Activated naive CD8-positive, alpha-beta T cell treated with anti-CD3 and anti-CD28 coated beads, Interleukin-2, amount 10 ng/mL, durations not matched to agents 7 days and 5 days (primary cell): Measurements from ENCODE around the gene FRMPD3. TPM values are rescaled to one million over a fixed set of nuclear protein-coding genes. Genes with fewer than 3 reads are reported as not detected.
A peak's percentile ranks its signal among the peaks of the same experiment; 100 is the strongest.
"Not testable (repeated sequence)": the region's sequence is repeated elsewhere in the genome, so short reads cannot be mapped to it uniquely, and the experiment has no call there.

Source experiments
- ATAC-seq: fragments of 150-1000 bp; cut with Tn5 transposase; one replicate; pipeline ENCODE4 v1.10.0; 2021; ENCODE audit warnings: low read depth, moderate library complexity
- POLR2A ChIA-PET: fragments of 350-600 bp; sonication (Branson Sonifier 250); formaldehyde crosslinking; loops from one replicate; lab custom pipeline; 2021; ENCODE audit warnings: antibody characterized with exemption; lab: Charles Lee
- DNase-seq: peaks from one replicate; pipeline ENCODE4 v3.0.0; 2021
- H3K27ac Mint-ChIP-seq: one replicate; pipeline ENCODE4 v1.8.0; 2022; ENCODE audit warnings: mild to moderate bottlenecking, mixed read lengths
- H3K27me3 Mint-ChIP-seq: one replicate; pipeline ENCODE4 v1.8.0; 2022; ENCODE audit warnings: mild to moderate bottlenecking, moderate library complexity, mixed read lengths
- H3K36me3 Mint-ChIP-seq: one replicate; pipeline ENCODE4 v1.8.0; 2021; ENCODE audit warnings: mild to moderate bottlenecking, mixed read lengths
- H3K4me1 Mint-ChIP-seq: one replicate; pipeline ENCODE4 v1.8.0; 2021; ENCODE audit warnings: mixed read lengths
- H3K4me3 Mint-ChIP-seq: one replicate; pipeline ENCODE4 v1.8.0; 2022; ENCODE audit warnings: mild to moderate bottlenecking, moderate library complexity, mixed read lengths
- H3K9me3 Mint-ChIP-seq: one replicate; pipeline ENCODE4 v1.8.0; 2021; ENCODE audit warnings: mixed read lengths
- total RNA-seq, 2 experiments: library from RNA; stranded (reverse); gene quantifications; one replicate each; pipeline ENCODE4 v1.2.3, GENCODE V29; 2021

FRMPD3 gene
- total RNA-seq, 2 experiments from 2014 or later: 1.4 to 2.0 TPM

DNA sequence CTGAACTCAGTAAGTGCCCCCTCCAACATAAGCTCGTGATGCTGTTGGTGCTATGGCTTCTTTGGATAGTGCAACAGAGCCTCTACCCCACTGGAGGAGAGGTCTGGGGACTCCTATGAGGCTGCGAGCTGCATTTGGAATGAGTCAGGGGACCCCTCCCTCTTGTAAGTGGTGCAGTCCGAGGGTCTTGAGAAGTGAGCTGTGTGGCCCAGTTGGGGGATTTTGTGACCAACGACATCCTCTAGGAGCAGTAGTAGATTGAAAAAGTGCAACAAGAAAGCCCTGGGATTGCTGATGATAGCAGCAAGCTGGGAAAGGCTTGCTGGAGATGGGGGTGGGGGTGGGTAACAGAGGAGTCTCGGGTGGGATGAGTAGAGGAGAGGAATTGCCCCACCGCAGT, 3.1 kb downstream of the FRMPD3 start:
- POLR2A ChIA-PET: no interaction called here
- peaks cover 47% of the 10 kb centered on the region for H3K27me3 Mint-ChIP-seq
- ATAC-seq: no peak
- H3K4me1 Mint-ChIP-seq: peaks cover 10% of the 10 kb centered on the region
- H3K27ac Mint-ChIP-seq: no peak overlapping the region
- no peaks in the 10 kb centered on the region for H3K36me3 Mint-ChIP-seq
- no peak for DNase-seq
- H3K9me3 Mint-ChIP-seq: no peaks in the 10 kb centered on the region
- no peak overlapping the region for H3K4me3 Mint-ChIP-seq

DNA sequence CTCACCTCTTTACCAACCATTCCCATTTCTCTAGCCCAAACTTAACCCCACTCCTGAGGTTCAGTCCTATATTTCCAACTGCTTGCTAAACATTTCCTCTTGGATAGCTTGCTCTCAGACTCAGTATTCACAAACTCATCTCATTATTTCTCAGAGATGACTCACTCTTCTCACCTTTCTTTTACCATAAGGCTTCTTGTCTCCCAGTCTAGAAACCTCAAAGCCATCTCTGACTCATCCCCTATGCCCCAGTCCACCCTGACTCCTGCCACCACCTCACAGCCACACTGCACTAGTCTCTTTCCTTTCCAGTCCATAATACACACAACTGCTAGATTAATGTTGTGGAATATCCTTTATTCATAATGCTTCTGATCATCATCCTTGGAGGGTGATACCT, 4.8 kb downstream of the FRMPD3 start:
- Mint-ChIP-seq H3K4me1 (peaks cover 7% of the 10 kb centered on the region), H3K27me3 (peaks cover 39% of the 10 kb centered on the region), H3K9me3 (no peaks in the 10 kb centered on the region), H3K27ac (no peak overlapping the region), H3K4me3 (no peak overlapping the region), H3K36me3 (no peaks in the 10 kb centered on the region)
- POLR2A ChIA-PET: no interaction called here
- ATAC-seq (peak; percentile 56), DNase-seq (no peak)

DNA sequence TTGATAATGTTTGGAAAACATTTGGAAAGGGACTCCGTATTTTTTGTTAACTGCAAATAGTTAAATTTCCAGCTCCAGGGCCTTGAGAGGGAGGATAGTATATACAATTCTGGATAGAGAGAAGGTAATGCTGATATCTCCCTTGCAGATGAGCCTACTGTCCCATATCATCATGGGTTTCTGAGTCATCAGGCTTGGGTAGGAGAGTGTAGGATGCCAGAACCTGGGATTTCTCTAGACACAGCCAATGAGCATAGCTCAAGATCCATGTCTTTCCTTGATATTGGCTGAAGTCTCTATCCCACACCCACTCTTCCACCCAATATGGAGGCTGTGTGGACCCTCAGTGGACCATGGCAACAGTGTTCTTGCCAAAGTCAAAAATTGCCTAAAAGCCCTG, 7.8 kb downstream of the FRMPD3 start:
- DNase-seq (no peak), ATAC-seq (no peak)
- H3K4me3 Mint-ChIP-seq: no peak overlapping the region
- POLR2A ChIA-PET: no interaction called here
- H3K4me1 Mint-ChIP-seq: no peaks in the 10 kb centered on the region
- no peaks in the 10 kb centered on the region for H3K36me3 Mint-ChIP-seq
- H3K27me3 Mint-ChIP-seq: peaks cover 21% of the 10 kb centered on the region
- no peak overlapping the region for H3K27ac Mint-ChIP-seq
- no peaks in the 10 kb centered on the region for H3K9me3 Mint-ChIP-seq

- no peaks in the 10 kb centered on the region for H3K9me3 Mint-ChIP-seq
- H3K4me1 Mint-ChIP-seq: no peaks in the 10 kb centered on the region
- no peak overlapping the region for H3K4me3 Mint-ChIP-seq
- peaks cover 3% of the 10 kb centered on the region for H3K27me3 Mint-ChIP-seq
- DNase-seq: no peak
- H3K27ac Mint-ChIP-seq: no peak overlapping the region
- H3K36me3 Mint-ChIP-seq: no peaks in the 10 kb centered on the region
- POLR2A ChIA-PET: no interaction called here
- ATAC-seq: no peak
Measured at GRCh38 chrX:107465932-107466620, 16.6 kb downstream of the FRMPD3 start.

DNA sequence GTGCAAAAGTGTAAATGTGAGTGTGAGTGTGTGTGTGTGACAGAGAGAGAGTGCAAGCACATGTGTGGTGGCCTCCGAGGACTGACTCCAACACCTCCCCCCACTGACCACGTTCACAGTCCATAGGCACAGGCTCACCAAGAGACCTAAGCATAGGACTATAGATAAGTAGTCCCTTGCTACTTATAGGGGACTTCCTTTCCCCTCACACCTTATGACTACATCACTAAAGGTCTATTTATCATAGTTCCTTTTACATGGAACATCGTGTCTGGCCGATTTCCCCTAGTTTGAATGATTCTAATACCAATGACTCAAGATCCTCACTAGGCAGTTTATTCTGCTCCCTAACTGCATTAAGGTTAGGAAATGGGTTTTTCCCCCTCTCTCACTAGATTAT, 17.8 kb downstream of the FRMPD3 start:
- no peaks in the 10 kb centered on the region for H3K9me3 Mint-ChIP-seq
- POLR2A ChIA-PET: no interaction called here
- H3K4me1 Mint-ChIP-seq: no peaks in the 10 kb centered on the region
- H3K36me3 Mint-ChIP-seq: no peaks in the 10 kb centered on the region
- DNase-seq (no peak), ATAC-seq (no peak)
- no peak overlapping the region for H3K27ac Mint-ChIP-seq
- no peaks in the 10 kb centered on the region for H3K27me3 Mint-ChIP-seq
- no peak overlapping the region for H3K4me3 Mint-ChIP-seq

- Mint-ChIP-seq H3K27me3 (no peaks in the 10 kb centered on the region), H3K9me3 (no peaks in the 10 kb centered on the region), H3K4me1 (no peaks in the 10 kb centered on the region), H3K4me3 (no peak overlapping the region), H3K36me3 (no peaks in the 10 kb centered on the region), H3K27ac (no peak overlapping the region)
- POLR2A ChIA-PET: no interaction called here
- ATAC-seq (no peak), DNase-seq (no peak)
Measured at GRCh38 chrX:107470198-107470597, 20.7 kb downstream of the FRMPD3 start.

DNA sequence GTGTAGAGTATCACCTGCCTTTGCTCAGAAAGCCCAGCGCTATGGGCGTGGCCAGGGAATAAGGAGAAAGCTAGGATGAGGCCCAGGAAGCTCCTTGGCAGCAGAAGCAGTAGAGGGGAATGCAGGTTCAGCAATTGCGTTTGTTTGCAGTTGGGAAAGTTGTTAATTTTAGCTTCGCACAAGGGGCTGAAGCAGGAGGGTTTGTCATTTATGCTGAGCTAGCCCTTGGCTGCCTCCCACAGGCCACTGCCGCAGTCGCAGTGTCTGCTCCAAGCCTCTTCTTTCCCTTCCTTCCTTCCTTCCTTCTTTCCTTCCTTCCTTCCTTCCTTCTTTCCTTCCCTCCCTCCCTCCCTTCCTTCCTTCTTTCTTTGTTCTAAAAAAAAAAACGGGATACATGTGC, 21.5 kb downstream of the FRMPD3 start:
- no peaks in the 10 kb centered on the region for H3K4me1 Mint-ChIP-seq
- ATAC-seq (no peak), DNase-seq (no peak)
- H3K27ac Mint-ChIP-seq: no peak overlapping the region
- no peaks in the 10 kb centered on the region for H3K27me3 Mint-ChIP-seq
- POLR2A ChIA-PET: no interaction called here
- H3K4me3 Mint-ChIP-seq: no peak overlapping the region
- H3K36me3 Mint-ChIP-seq: no peaks in the 10 kb centered on the region
- H3K9me3 Mint-ChIP-seq: no peaks in the 10 kb centered on the region

DNA sequence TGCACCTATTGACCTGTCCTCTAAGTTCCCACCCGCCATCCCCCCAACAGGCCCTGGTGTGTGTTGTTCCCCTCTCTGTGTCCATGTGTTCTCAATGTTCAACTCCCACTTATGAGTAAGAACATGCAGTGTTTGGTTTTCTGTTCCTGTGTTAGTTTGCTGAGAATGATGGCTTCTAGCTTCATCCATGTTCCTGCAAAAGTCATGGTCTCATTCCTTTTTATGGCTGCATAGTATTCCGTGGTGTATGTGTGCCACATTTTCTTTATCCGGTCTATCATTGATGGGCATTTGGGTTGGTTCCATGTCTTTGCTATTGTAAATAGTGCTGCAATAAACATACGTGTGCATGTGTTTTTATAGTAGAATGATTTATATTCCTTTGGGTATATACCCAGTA, 22.0 kb downstream of the FRMPD3 start:
- POLR2A ChIA-PET, H3K9me3 Mint-ChIP-seq, H3K36me3 Mint-ChIP-seq: not testable (repeated sequence)

GRCh38 chrX:107477406-107477805, 28.0 kb downstream of the FRMPD3 start:
- H3K27ac Mint-ChIP-seq: no peak overlapping the region
- H3K4me3 Mint-ChIP-seq: no peak overlapping the region
- POLR2A ChIA-PET: no interaction called here
- no peaks in the 10 kb centered on the region for H3K9me3 Mint-ChIP-seq
- no peak for DNase-seq
- no peaks in the 10 kb centered on the region for H3K36me3 Mint-ChIP-seq
- H3K4me1 Mint-ChIP-seq: no peaks in the 10 kb centered on the region
- H3K27me3 Mint-ChIP-seq: peaks cover 4% of the 10 kb centered on the region
- no peak for ATAC-seq

More for the DNA sequence above, 22.0 kb downstream of the FRMPD3 start:
- not testable (repeated sequence) for ATAC-seq, H3K27ac Mint-ChIP-seq, H3K4me3 Mint-ChIP-seq, DNase-seq, H3K27me3 Mint-ChIP-seq, H3K4me1 Mint-ChIP-seq

DNA sequence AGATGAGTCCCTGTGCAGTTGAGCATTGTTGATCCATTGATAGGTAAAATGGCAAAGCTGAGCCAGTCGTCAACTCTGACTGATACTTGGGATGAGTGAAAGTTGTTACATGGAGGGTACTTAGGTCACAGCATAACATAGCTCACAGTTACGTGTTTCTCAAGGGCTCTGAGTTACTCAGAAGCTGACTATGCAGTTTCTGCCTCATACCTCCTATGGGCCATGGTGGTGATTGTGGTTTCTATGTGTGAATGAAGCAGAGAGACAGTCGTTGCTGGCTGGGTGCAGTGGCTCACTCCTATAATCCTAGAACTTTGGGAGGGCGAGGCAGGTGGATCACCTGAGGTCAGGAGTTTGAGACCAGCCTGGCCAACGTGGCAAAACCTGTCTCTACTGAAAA, 30.8 kb downstream of the FRMPD3 start:
- no peaks in the 10 kb centered on the region for H3K36me3 Mint-ChIP-seq
- ATAC-seq (no peak), DNase-seq (no peak)
- H3K4me3 Mint-ChIP-seq: no peak overlapping the region
- peaks cover 4% of the 10 kb centered on the region for H3K27me3 Mint-ChIP-seq
- H3K4me1 Mint-ChIP-seq: no peaks in the 10 kb centered on the region
- POLR2A ChIA-PET: no interaction called here
- H3K9me3 Mint-ChIP-seq: no peaks in the 10 kb centered on the region
- H3K27ac Mint-ChIP-seq: no peak overlapping the region

- Mint-ChIP-seq H3K36me3 (no peaks in the 10 kb centered on the region), H3K4me1 (no peaks in the 10 kb centered on the region), H3K27ac (no peak overlapping the region), H3K9me3 (no peaks in the 10 kb centered on the region), H3K4me3 (no peak overlapping the region), H3K27me3 (peaks cover 4% of the 10 kb centered on the region)
- DNase-seq (no peak), ATAC-seq (no peak)
- POLR2A ChIA-PET: no interaction called here
Measured at GRCh38 chrX:107482046-107482445, 32.6 kb downstream of the FRMPD3 start.

- no peak for DNase-seq
- Mint-ChIP-seq H3K27me3 (peaks cover 4% of the 10 kb centered on the region), H3K9me3 (no peaks in the 10 kb centered on the region), H3K4me1 (no peaks in the 10 kb centered on the region), H3K36me3 (no peaks in the 10 kb centered on the region), H3K4me3 (no peak overlapping the region), H3K27ac (no peak overlapping the region)
- ATAC-seq: no peak
- POLR2A ChIA-PET: no interaction called here
Measured at GRCh38 chrX:107484002-107484726, 34.7 kb downstream of the FRMPD3 start.

- H3K27ac Mint-ChIP-seq: no peak overlapping the region
- ATAC-seq (no peak), DNase-seq (no peak)
- no peaks in the 10 kb centered on the region for H3K36me3 Mint-ChIP-seq
- POLR2A ChIA-PET: no interaction called here
- no peaks in the 10 kb centered on the region for H3K9me3 Mint-ChIP-seq
- H3K4me3 Mint-ChIP-seq: no peak overlapping the region
- H3K4me1 Mint-ChIP-seq: no peaks in the 10 kb centered on the region
- peaks cover 4% of the 10 kb centered on the region for H3K27me3 Mint-ChIP-seq
Measured at GRCh38 chrX:107485013-107485412, 35.6 kb downstream of the FRMPD3 start.

DNA sequence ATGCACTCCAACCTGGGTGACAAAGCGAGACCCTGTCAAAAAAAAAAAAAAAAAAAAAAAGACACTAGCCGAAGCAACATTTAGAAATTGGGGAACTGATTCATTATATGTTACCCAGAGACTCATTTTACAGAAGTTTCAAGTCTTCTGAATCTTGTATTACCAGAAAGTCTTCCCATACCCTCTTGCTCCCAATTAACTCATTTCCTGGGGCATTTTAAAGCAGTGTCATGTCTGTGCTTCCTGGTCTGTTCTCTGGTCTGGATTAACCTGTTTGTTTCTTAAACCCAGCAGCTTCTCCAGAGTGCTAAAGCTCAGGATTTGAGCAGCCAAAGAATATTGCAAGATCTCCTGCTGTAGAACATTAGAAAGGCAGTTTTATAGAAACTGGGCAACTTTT, 43.7 kb downstream of the FRMPD3 start:
- H3K4me3 Mint-ChIP-seq: no peak overlapping the region
- H3K36me3 Mint-ChIP-seq: no peaks in the 10 kb centered on the region
- H3K27ac Mint-ChIP-seq: no peak overlapping the region
- H3K27me3 Mint-ChIP-seq: no peaks in the 10 kb centered on the region
- DNase-seq (no peak), ATAC-seq (no peak)
- no peaks in the 10 kb centered on the region for H3K4me1 Mint-ChIP-seq
- no peaks in the 10 kb centered on the region for H3K9me3 Mint-ChIP-seq
- POLR2A ChIA-PET: no interaction called here
